Stimulated activated CD4-positive, alpha-beta T cell treated with anti-CD3 and anti-CD28 coated beads, TNF-alpha, amount 100 ng/mL, for 4 hours (primary cell): Measurements from ENCODE around the gene SIM1.

ENCODE experiments used
- DNase-seq, 3 experiments: peaks; one replicate each; pipeline ENCODE4 v3.0.0-alpha.2; 2020; ENCODE audit warnings: low read depth in 3 of 3

Gene SIM1

DNA sequence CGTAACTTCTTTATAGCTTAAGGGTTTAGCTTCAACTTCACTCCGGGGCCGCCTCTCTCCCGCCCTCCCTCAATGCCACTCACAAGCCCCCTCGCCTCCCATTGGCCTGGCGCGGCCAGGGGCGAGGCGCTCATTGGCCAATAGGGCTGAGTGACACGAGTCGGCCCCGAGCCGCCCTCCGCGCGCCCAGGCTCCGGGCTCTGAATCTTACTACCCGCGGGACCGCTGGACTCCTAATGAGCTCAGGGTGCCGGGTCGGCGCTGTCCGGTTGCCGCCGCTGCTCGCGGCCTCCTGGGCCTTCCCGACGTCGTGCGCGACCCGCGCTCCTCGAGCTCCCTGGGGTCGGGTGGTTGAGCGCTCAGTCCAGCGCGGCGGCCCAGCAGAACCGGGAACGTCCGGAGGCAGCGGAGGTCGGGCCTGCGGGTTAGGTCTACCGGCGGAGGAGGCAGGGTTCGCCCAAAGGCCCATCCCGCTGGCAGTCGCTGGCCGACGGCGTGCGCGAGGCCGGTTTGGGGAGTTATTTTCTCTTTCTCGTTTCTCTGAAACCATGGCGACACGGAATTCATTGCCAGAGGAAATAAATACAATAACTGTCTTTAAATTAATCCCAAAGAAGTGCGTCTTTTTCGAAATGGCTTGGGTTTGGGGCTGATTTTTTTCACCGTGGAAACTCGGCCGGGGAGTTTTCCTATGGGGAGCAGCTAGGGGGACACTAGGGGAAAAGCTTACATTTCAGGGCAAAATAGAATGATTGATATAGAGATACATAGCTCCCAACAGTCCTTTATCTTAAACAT lies at the start of gene SIM1:
Gene SIM1, minus strand, starts transcription at position 19 of the 798 bp plus-strand sequence. CDS start 1,453 bp downstream, outside the sequence.
- DNase-seq: no peak

GRCh38 chr6:100512203-100512862 lies 47.6 kb upstream of the SIM1 start:
- no peak for DNase-seq

DNA sequence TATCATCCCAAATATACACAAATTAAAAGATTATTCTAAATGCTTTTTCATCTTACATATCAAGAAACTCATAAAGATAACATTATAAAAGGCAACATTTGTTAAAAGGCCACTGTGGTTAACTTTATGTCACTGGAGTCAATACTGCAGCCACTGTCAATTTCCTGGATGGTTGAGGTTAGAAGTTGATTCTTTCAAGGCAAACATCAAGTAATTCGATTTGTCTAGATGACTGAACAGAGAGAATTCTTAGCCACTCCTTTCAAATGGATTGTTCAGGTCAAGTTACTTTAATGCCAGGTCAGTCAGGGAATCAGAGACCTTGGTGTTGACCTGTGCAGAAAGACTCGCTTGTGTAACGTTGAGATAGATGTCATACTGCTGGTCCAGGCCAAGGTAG lies 44.4 kb upstream of the SIM1 start:
- no peak for DNase-seq

- no peak for DNase-seq
Measured at GRCh38 chr6:100506651-100507050, 41.9 kb upstream of the SIM1 start.

GRCh38 chr6:100504786-100505737 lies 40.3 kb upstream of the SIM1 start:
- DNase-seq: no peak

DNA sequence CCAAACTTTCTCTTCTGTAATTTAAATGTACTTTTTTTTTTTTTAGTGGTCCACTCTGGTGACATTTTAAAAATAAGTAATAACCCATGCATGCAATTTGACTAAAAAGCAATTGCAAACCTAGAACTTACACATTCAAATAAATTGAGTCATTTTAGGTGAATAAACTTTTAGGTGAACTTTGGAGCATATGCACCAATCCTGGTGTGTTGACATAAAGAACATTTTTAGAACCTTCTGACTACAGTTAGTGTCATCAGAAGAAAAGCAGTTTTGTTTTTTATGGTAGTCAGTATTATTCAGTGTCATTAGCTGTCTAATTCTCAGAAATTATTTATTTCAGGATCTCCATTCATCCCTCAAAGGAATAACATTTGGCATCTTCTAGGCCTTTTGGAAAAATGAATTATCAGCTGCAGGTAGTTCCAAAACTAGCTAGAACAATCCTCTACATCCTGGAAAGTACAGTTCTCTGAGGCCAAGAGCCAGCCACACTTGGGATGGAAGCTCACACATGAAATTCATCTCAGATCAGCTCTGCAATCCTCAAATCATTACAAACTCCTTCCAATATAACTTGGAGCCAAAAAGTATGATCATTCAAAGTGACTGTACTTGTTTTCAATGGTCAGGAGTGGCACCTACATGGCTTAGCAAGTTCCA lies 38.5 kb upstream of the SIM1 start:
- DNase-seq: no peak

DNA sequence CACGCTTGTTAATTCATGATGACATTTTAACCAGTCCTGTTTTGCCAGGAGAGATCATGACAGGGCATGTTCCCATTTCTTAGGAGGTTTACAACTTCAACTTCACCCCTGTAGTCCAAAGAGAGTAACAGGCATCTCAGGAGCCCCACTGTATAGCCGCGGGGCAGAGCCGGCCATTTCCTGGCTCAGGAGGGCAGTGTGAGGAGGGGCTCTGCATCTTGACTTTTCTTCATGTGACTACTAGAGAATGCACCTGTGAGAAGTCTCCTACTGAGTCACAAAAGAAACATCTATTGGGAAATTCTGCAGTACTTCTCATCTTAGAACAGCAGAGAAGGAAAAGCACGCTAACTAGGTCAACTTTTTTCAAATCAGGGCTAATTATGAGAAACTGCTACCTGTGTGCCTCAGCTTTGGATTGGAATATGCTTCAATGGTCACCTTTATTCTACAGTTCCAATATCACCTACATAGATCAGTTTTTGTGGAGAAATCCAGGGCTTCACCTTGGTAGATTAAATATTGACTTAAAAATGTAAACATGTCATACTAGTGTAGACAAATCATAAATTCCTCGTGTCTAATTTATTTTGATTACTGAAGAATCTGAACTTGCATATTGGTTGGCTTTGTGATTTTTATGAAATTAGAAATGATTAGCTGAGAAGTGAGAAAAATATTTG lies 28.6 kb upstream of the SIM1 start:
- no peak for DNase-seq

DNA sequence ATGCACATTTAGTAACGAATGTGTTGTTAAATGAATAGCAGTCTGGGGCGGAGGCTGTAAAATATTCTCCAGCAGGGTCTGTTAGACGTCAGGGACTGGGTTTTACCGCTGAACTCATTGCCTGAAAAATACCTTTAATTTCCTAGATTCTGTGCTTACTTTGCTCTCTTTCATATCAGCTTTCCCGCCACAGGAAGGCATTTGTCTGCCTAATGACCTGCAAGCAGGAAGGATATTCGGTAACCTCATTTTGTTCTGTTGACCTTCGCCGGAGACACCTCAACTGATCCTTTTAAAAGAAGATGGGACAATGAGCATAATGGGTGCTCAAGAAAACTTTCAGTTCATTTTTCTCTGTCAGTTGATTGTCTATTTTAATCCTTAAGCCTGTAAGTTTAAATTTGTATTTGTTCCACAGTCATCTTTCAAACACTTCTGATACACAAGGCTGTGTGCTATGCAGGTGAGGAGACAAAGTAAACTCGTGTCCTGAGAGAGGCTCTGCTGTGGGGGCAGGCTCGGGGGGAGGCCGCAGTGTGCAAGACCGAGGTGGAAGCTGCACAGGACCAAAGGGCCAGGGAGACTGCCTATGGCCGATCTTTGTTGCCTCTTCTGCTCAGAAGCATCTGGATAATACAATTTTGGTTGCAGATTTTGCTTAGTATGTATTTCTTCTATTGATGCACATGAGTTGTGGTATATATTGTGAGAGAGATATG lies 27.4 kb upstream of the SIM1 start:
- no peak for DNase-seq

DNA sequence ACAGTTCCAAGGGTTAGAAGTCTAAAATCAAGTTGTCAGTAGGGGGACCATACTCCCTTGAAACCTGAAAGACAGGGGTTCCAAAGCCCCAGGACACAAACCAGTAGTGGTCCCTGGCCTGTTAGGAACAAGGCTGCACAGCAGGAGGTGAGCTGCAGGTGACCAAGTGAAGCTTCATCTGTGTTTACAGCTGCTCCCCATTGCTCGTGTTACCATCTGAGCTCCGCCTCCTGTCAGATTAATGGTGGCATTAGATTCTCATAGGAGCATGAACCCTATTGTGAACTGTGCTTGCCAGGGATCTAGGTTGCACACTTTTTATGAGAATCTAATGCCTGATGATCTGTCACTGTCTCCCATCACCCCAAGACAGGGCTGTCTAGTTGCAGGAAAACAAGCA lies 25.3 kb upstream of the SIM1 start:
- no peak for DNase-seq

DNA sequence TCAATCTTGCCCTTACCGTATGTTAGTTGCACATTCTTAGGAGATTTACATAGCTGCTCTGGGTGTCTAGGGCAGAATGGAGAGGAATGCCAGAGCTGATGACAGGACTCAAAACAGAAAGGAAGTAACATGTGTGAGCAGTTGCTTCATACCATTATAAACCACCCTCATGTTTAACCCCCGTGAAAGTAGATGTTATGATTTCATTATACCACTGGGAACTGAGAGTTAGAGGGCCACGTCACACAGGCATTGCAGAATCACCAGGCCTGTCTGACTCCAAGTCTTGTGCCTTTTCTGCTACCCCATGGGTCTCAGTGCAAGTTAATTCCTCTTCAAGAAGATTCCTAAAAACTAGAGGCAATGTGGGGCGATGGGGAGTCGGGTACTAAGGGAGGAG lies 23.5 kb upstream of the SIM1 start:
- DNase-seq: no peak

GRCh38 chr6:100487638-100488037 lies 22.9 kb upstream of the SIM1 start:
- no peak for DNase-seq

GRCh38 chr6:100485268-100485667 lies 20.5 kb upstream of the SIM1 start:
- no peak for DNase-seq

- DNase-seq: no peak
Measured at GRCh38 chr6:100484474-100484873, 19.8 kb upstream of the SIM1 start.

- DNase-seq: no peak
Measured at GRCh38 chr6:100482698-100483097, 18.0 kb upstream of the SIM1 start.

GRCh38 chr6:100479179-100480035 lies 14.7 kb upstream of the SIM1 start:
- DNase-seq: no peak

DNA sequence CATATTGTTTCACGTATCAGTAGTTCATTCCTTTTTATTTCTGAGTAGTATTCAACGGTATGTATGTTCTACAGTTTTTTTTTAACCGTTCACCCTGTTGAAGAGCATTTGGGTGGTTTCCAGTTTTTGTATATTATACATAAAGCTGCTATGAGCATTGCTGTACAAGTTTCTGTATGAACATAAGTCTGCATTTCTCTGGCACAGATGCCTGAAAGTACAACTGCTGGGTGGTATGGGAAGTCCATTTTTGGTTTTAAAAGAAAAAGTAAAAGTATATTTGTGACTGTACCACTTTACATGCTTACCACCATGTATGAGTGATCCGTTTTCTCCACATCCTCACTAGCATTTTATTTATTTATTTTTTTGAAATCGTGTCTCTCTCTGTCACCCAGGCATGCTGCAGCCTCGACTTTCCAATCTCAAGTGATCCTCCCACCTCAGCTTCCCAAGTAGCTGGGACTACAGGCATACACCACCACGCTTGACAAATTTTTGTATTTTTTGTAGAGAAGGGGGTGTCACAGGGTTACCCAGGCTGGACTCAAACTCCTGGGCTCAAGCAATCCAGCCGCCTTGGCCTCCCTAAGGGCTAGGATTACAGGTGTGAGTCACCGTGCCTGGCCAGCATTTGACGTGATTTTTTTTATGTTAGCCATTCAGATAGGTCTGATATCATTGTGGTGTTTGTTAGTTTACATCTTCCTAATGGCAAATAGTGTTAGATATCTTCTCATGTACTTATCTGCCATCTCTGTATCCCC lies 11.0 kb upstream of the SIM1 start:
- no peak for DNase-seq

DNA sequence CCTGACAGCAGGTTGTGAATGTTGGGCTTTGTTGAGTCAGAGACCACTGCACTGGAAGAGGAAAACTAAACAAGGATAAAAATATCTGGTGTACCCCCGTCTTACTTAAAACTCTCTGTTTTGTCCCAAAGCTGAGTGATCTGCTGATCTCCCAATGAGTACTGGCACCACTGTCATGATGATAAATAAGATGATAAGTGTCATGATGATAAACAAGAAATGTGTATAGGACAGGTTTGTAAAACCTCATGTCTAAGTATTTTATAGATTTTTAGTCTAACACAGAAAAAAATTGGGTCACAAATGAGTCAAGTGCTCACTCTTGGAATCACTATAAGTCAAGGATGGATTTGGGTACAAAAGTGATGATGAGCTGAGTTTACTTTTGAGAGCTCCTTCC lies 8.5 kb upstream of the SIM1 start:
- no peak for DNase-seq

DNA sequence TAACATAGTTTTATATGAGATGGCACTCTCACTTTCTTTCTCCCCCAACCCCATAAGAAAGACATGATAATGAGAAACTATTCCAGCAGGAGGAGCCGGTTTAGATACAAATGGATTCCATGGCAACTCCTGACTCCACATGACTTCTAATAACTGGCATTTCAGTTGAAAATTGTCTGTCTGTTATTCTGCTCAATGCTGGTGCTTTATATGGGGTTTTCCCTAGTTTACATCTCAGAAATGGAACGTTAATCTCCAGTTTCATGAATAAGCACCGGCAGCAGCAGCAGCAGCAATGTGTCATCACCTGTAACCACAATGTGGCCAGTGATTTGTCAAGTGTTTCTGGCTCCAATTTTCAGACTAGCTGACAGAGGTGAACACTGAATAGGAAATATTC lies 8.0 kb upstream of the SIM1 start:
- no peak for DNase-seq
